Testis (tissue), 2 donors: ENCODE results near the gene PLEKHM3.

ENCODE experiments used
- CTCF ChIP-seq, 3 experiments: fragments of 450-650 bp in 2 of 3; fragments of 200-600 bp in 1 of 3; sonication (generic) in 1 of 3; IDR thresholded peaks; one replicate each; pipeline ENCODE4 v1.5.1; 2016 to 2019; ENCODE audit warnings: antibody characterized with exemption in 3 of 3, mild to moderate bottlenecking in 2 of 3, moderate library complexity in 1 of 3
- POLR2A ChIP-seq: fragments of 450-650 bp; IDR thresholded peaks from one replicate; pipeline ENCODE4 v1.6.1; 2017; ENCODE audit warnings: antibody characterized with exemption, mild to moderate bottlenecking, moderate library complexity

GRCh38 chr2:208031608-208032019, 6.3 kb upstream of the PLEKHM3 start:
- TF ChIP-seq CTCF (IDR thresholded peaks at IDR 0.05) (no peak), POLR2A (no peak)
